ENCODE results near the gene MRGPRG. TPM values are rescaled to one million over a fixed set of nuclear protein-coding genes. Genes with fewer than 3 reads are reported as not detected.

The MRGPRG gene
- total RNA-seq, 1 donor from 2014 or later = not detected

- Histone ChIP-seq H3K4me1 (peaks cover 6% of the 10 kb centered on the region), H3K27me3 (no peaks in the 10 kb centered on the region), H3K9me3 (no peaks in the 10 kb centered on the region), H3K36me3 (no peaks in the 10 kb centered on the region), H3K4me3 (no peak overlapping the region), H3K27ac (no peak overlapping the region)
- intact Hi-C loops (cut with DNase I) = no loop called here
- DNase-seq (ENCODE audit: extremely low spot score in 2 of 2) = no peak
- no peak for TF ChIP-seq CTCF (IDR thresholded peaks at IDR 0.05)
- TF ChIP-seq POLR2AphosphoS5 (IDR thresholded peaks at IDR 0.05; ENCODE audit: insufficient read depth in 1 of 2, low read depth in 1 of 2) = no peak
- TF ChIP-seq POLR2A (IDR thresholded peaks at IDR 0.05) = no peak
Measured at GRCh38 chr11:3208272-3208671, 10.3 kb downstream of the MRGPRG start.

GRCh38 chr11:3207526-3208189 lies 11.0 kb downstream of the MRGPRG start:
- peaks cover 12% of the 10 kb centered on the region for H3K4me1 ChIP-seq
- intact Hi-C loops (cut with DNase I) = no loop called here
- H3K36me3 ChIP-seq = no peaks in the 10 kb centered on the region
- no peak for DNase-seq (ENCODE audit: extremely low spot score in 2 of 2)
- H3K27me3 ChIP-seq = no peaks in the 10 kb centered on the region
- H3K27ac ChIP-seq = no peak overlapping the region
- TF ChIP-seq POLR2AphosphoS5 (IDR thresholded peaks at IDR 0.05; ENCODE audit: insufficient read depth in 1 of 2, low read depth in 1 of 2) (no peak), POLR2A (IDR thresholded peaks at IDR 0.05) (no peak), CTCF (IDR thresholded peaks at IDR 0.05) (no peak)
- no peak overlapping the region for H3K4me3 ChIP-seq
- no peaks in the 10 kb centered on the region for H3K9me3 ChIP-seq

GRCh38 chr11:3206922-3207204 lies 11.8 kb downstream of the MRGPRG start:
- intact Hi-C loops (cut with DNase I) = no loop called here
- no peak overlapping the region for H3K27ac ChIP-seq
- no peaks in the 10 kb centered on the region for H3K36me3 ChIP-seq
- no peak for TF ChIP-seq POLR2A (IDR thresholded peaks at IDR 0.05)
- no peak for TF ChIP-seq CTCF (IDR thresholded peaks at IDR 0.05)
- TF ChIP-seq POLR2AphosphoS5 (IDR thresholded peaks at IDR 0.05; ENCODE audit: insufficient read depth in 1 of 2, low read depth in 1 of 2) = no peak
- no peak overlapping the region for H3K4me3 ChIP-seq
- H3K27me3 ChIP-seq = no peaks in the 10 kb centered on the region
- H3K4me1 ChIP-seq = peaks cover 12% of the 10 kb centered on the region
- no peak for DNase-seq (ENCODE audit: extremely low spot score in 2 of 2)
- no peaks in the 10 kb centered on the region for H3K9me3 ChIP-seq

GRCh38 chr11:3206156-3206921 lies 12.3 kb downstream of the MRGPRG start:
- Histone ChIP-seq H3K27ac (no peak overlapping the region), H3K27me3 (no peaks in the 10 kb centered on the region), H3K4me1 (peaks cover 12% of the 10 kb centered on the region), H3K4me3 (no peak overlapping the region), H3K36me3 (no peaks in the 10 kb centered on the region), H3K9me3 (no peaks in the 10 kb centered on the region)
- DNase-seq (ENCODE audit: extremely low spot score in 2 of 2) = no peak
- TF ChIP-seq POLR2A (IDR thresholded peaks at IDR 0.05) (no peak), CTCF (IDR thresholded peaks at IDR 0.05) (no peak), POLR2AphosphoS5 (IDR thresholded peaks at IDR 0.05; ENCODE audit: insufficient read depth in 1 of 2, low read depth in 1 of 2) (no peak)
- intact Hi-C loops (cut with DNase I) = no loop called here

Data from vagina (tissue), 2 donors.